Gastroesophageal sphincter (tissue), 3 donors: ENCODE data around the gene GBX1.

Source experiments
- CTCF ChIP-seq, 4 experiments: fragments of 200-600 bp in 2 of 4; fragments of 450-650 bp in 2 of 4; sonication (generic) in 1 of 4; IDR thresholded peaks; one replicate each; pipeline ENCODE4 v1.5.1; 2017 to 2019; ENCODE audit warnings: antibody characterized with exemption in 4 of 4, mild to moderate bottlenecking in 2 of 4, moderate library complexity in 2 of 4
- POLR2A ChIP-seq, 2 donors: fragments of 450-650 bp; IDR thresholded peaks; one replicate each; pipeline ENCODE4 v1.6.1; 2017; ENCODE audit warnings: antibody characterized with exemption in 2 of 2, mild to moderate bottlenecking in 2 of 2, moderate library complexity in 1 of 2

DNA sequence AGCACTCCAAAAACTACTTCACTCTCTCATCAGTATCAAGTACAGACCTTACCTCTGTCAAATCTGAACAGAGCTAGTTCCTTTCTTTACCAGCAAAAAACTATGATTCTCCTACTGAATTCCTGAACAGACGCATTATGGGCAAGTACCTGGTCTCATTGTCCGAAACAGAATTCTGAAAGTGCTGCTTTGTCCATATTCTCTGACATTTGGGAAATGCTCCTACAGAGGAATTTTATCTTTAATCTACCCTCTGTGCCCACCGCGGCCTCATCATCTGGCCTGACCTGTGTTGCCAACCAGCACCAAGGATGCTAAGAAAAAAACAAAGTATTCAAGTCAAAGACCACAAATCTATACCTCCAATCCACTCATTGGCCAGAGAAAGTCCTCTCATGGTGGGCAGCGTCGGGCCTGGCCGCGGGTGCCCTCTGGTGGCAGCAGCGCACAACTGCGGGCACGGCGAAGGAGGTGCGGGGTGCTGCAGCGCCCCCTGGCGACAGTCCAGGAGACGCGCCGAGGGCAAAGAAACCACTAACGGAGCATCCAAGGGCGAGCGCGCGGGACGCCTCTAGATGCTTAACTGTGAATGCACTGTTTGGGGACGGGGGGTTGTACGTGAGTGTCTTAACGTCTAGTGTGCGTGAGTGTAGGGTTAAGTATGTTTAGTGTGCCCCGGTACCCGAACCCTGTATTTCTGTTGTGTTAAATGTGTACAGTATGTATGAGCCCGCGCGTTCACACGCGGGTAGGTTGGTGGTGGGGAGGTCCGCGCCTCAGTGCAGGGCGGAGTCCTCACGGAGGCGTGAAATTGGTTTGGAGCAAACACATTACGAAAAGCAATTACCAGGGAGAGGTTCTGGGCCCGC, 5.0 kb upstream of the GBX1 start:
- TF ChIP-seq POLR2A (IDR thresholded peaks at IDR 0.05), result no peak
- TF ChIP-seq CTCF (IDR thresholded peaks at IDR 0.05), result peak in 3 of 4 experiments; percentile 99 to 100 (median 100)
